AML-193 (cell line): ENCODE measurements around the gene CLEC16A.

ENCODE experiments used
- DNase-seq, 2 experiments: peaks; one replicate each; lab custom pipeline; 2025; lab: John Stamatoyannopoulos, UW

The CLEC16A gene

GRCh38 chr16:11015607-11016006 is 71.2 kb downstream of the CLEC16A start:
- no peak for DNase-seq

- no peak for DNase-seq
Measured at GRCh38 chr16:11016524-11016988, 72.2 kb downstream of the CLEC16A start.

GRCh38 chr16:11016993-11017392 is 72.6 kb downstream of the CLEC16A start:
- DNase-seq, result no peak

GRCh38 chr16:11017499-11017898 is 73.1 kb downstream of the CLEC16A start:
- no peak for DNase-seq

- DNase-seq, result no peak
Measured at GRCh38 chr16:11020388-11020787, 76.0 kb downstream of the CLEC16A start.

GRCh38 chr16:11020792-11021551 is 76.6 kb downstream of the CLEC16A start:
- no peak for DNase-seq

GRCh38 chr16:11022002-11022401 is 77.6 kb downstream of the CLEC16A start:
- no peak for DNase-seq

- no peak for DNase-seq
Measured at GRCh38 chr16:11023262-11024039, 79.1 kb downstream of the CLEC16A start.

GRCh38 chr16:11024333-11025053 is 80.1 kb downstream of the CLEC16A start:
- DNase-seq, result no peak

- no peak for DNase-seq
Measured at GRCh38 chr16:11025120-11025531, 80.8 kb downstream of the CLEC16A start.

- DNase-seq, result no peak
Measured at GRCh38 chr16:11029948-11030347, 85.6 kb downstream of the CLEC16A start.

- DNase-seq, result no peak
Measured at GRCh38 chr16:11030990-11031510, 86.7 kb downstream of the CLEC16A start.

GRCh38 chr16:11032000-11032921 is 87.9 kb downstream of the CLEC16A start:
- no peak for DNase-seq

GRCh38 chr16:11032922-11033291 is 88.5 kb downstream of the CLEC16A start:
- no peak for DNase-seq

- peak; percentile 8 to 9 for DNase-seq
Measured at GRCh38 chr16:11033629-11034420, 89.5 kb downstream of the CLEC16A start.

GRCh38 chr16:11034481-11034931 is 90.1 kb downstream of the CLEC16A start:
- DNase-seq, result no peak

- DNase-seq, result no peak
Measured at GRCh38 chr16:11035096-11035495, 90.7 kb downstream of the CLEC16A start.

GRCh38 chr16:11036040-11036439 is 91.7 kb downstream of the CLEC16A start:
- DNase-seq, result no peak

GRCh38 chr16:11036868-11037410 is 92.6 kb downstream of the CLEC16A start:
- DNase-seq, result no peak

- no peak for DNase-seq
Measured at GRCh38 chr16:11038305-11038704, 93.9 kb downstream of the CLEC16A start.
